Activated naive CD4-positive, alpha-beta T cell treated with anti-CD3 and anti-CD28 coated beads, Interleukin-2, amount 10 ng/mL, durations not matched to agents 7 days and 5 days (primary cell): ENCODE measurements around the gene GADD45GIP1.
"Not testable (repeated sequence)": the region's sequence is repeated elsewhere in the genome, so short reads cannot be mapped to it uniquely, and the experiment has no call there.

Experiments
- CTCF ChIA-PET: fragments of 350-600 bp; sonication (Branson Sonifier 250); formaldehyde crosslinking; loops from one replicate; lab custom pipeline; 2021; ENCODE audit warnings: antibody characterized with exemption; lab: Charles Lee
- DNase-seq: peaks from one replicate; pipeline ENCODE4 v3.0.0-alpha.2; 2020
- H3K27ac Mint-ChIP-seq: one replicate; pipeline ENCODE4 v1.8.0; 2021; ENCODE audit warnings: mild to moderate bottlenecking, moderate library complexity, mixed read lengths
- H3K27me3 Mint-ChIP-seq: one replicate; pipeline ENCODE4 v1.8.0; 2021; ENCODE audit warnings: mild to moderate bottlenecking, mixed read lengths
- H3K36me3 Mint-ChIP-seq: one replicate; pipeline ENCODE4 v1.8.0; 2021; ENCODE audit warnings: mixed read lengths
- H3K4me1 Mint-ChIP-seq: one replicate; pipeline ENCODE4 v1.8.0; 2021; ENCODE audit warnings: mixed read lengths
- H3K4me3 Mint-ChIP-seq: one replicate; pipeline ENCODE4 v1.8.0; 2021; ENCODE audit warnings: mild to moderate bottlenecking, moderate library complexity, mixed read lengths
- H3K9me3 Mint-ChIP-seq: one replicate; pipeline ENCODE4 v1.8.0; 2021; ENCODE audit warnings: mixed read lengths

Gene GADD45GIP1

DNA sequence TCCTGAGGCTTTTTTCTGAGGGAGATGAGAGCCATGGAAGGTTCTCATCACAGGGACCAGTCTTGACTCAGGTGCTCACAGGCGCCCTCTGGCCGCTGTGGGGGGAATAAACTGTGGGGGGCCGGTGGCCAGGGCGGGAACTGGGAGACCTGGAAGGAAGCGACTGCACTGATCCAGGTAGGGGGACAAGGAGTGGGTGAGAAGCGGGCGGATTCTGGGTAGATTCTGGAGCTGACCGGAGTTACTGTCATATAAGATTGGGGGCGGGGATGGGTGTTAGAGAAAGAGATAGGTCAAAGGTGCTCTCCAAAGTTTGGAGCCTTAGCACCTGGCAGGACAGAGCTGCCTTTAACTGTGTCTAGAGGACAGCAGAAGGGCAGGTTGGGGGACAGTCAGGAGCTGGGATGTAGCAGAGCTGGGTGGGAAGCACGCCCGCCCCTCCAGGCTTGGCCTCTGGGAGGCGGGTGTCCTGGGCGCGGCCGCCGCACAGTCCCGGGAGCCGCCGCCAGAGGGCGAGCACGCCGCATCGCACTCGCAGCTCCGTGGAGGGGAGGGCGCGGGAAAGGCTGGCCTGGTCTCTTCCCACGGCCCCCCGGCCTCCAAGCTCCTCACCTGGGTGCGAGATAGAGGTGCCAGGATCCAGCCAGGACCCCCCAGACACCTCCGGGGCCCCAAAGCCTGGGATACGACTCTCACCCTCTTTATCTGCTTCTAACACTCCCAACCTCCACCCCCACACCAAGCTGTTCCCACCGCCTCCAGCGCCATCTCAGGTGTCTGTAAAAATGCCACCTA lies 8.2 kb upstream of the GADD45GIP1 start:
- Mint-ChIP-seq H3K4me1 (peaks cover 10% of the 10 kb centered on the region), H3K27me3 (peaks cover 28% of the 10 kb centered on the region), H3K36me3 (no peaks in the 10 kb centered on the region), H3K9me3 (no peaks in the 10 kb centered on the region), H3K4me3 (peak overlapping the region; percentile 90), H3K27ac (peak overlapping the region; percentile 89)
- CTCF ChIA-PET: interaction anchor here (0.6 to 5.6 kb wide), 55 partner anchors 10 to 287 kb away, joined by 3 to 104 read pairs (median 4); partner anchors contain the start of genes DNASE2, FARSA, GADD45GIP1 and GCDH
- peak; percentile 87 for DNase-seq

DNA sequence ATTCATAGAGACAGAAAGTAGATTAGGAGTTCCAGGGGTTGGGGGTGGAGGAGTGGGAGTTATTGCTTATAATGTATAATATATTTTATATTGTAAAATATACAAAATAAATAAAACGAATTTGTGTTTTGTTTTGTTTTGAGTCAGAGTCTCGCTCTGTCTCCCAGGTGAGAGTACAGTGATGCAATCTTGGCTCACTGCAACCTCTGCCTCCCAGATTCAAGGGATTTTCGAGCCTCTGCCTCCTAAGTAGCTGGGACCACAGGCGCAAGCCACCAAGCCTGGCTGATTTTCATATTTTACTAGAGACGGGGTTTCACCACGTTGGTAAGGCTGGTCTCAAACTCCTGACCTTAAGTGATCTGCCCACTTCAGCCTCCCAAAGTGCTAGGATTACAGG lies 2.5 kb upstream of the GADD45GIP1 start:
- peaks cover 18% of the 10 kb centered on the region for H3K27me3 Mint-ChIP-seq
- no peak for DNase-seq
- peaks cover 8% of the 10 kb centered on the region for H3K36me3 Mint-ChIP-seq
- CTCF ChIA-PET: no interaction called here
- no peak overlapping the region for H3K27ac Mint-ChIP-seq
- H3K9me3 Mint-ChIP-seq: no peaks in the 10 kb centered on the region
- no peak overlapping the region for H3K4me3 Mint-ChIP-seq
- H3K4me1 Mint-ChIP-seq: peaks cover 27% of the 10 kb centered on the region

DNA sequence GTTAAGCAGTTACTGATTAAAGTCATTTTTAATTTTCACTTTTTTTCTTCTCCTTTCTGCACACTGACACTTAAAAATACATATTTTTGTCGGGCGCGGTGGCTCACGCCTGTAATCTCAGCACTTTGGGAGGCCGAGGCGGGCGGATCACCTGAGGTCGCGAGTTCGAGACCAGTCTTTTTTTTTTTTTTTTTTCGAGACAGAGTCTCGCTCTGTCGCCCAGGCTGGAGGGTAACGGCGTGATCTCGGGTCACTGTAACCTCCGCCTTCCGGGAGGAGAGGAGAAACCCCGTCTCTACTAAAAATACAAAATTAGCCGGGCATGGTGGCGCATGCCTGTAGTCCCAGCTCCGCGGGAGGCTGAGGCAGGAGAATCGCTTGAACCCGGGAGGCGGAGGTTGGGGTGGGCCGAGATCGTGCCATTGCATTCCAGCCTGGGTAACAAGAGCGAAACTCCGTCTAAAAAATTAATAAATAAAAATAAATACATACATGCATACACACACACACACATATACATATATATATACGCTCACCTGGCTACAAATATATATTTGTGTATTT lies 448 bp upstream of the GADD45GIP1 start:
- H3K9me3 Mint-ChIP-seq, H3K27me3 Mint-ChIP-seq, DNase-seq: not testable (repeated sequence)
- peak overlapping the region; percentile 93 for H3K27ac Mint-ChIP-seq
- H3K4me3 Mint-ChIP-seq: peak overlapping the region; percentile 86
- CTCF ChIA-PET: interaction anchor here (0.6 to 4.9 kb wide), 2 partner anchors 8 to 25 kb away, joined by 5 to 30 read pairs; no protein-coding TSS in a partner anchor
- peaks cover 35% of the 10 kb centered on the region for H3K4me1 Mint-ChIP-seq
- peaks cover 20% of the 10 kb centered on the region for H3K36me3 Mint-ChIP-seq

DNA sequence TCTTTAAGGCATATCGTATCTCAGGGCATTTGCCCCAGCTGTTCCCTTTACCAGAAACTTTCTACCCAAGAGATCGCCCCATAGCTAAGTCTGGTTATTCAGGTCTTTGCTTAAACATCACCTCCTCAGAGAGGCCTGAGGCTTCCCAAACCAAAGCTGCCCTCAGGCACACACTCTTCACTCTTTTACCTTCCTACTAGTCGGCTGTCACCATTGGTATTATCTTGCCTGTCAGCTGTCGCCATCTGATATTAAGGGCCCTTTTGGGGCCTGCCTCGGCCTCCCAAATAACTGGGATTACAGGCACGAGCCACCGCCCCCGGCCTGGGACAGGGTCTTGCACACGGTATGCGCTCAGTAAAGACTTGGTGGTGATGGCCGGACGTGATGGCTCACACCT lies 1.0 kb downstream of the GADD45GIP1 start:
- Mint-ChIP-seq H3K36me3 (peaks cover 32% of the 10 kb centered on the region), H3K4me1 (peaks cover 35% of the 10 kb centered on the region), H3K27ac (peak overlapping the region; percentile 87)

DNA sequence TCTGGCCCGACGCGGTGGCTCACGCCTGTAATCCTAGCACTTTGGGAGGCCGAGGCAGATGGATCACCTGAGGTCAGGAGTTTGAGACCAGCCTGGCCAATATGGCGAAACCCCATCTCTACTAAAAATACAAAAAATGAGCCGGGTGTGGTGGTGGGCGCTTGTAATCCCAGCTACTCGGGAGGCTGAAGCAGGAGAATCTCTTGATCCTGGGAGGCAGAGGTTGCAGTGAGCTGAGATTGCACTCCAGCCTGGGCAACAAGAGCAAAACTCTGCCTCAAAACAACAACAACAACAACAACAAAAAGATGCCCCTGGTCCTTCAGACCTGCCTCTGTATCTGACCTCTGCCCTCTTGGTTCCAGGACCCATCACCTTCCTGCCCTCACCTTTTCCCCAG lies 1.4 kb downstream of the GADD45GIP1 start:
- Mint-ChIP-seq H3K27ac (peak overlapping the region; percentile 87), H3K4me3 (peak overlapping the region; percentile 84), H3K36me3 (peaks cover 36% of the 10 kb centered on the region), H3K4me1 (peaks cover 37% of the 10 kb centered on the region)
- DNase-seq, H3K9me3 Mint-ChIP-seq, H3K27me3 Mint-ChIP-seq: not testable (repeated sequence)
- CTCF ChIA-PET: interaction anchor here (0.6 to 4.9 kb wide), 4 partner anchors 9 to 1492 kb away, joined by 3 to 30 read pairs (median 5); no protein-coding TSS in a partner anchor

More for the DNA sequence above, 1.0 kb downstream of the GADD45GIP1 start:
- Mint-ChIP-seq H3K27me3 (no peaks in the 10 kb centered on the region), H3K9me3 (no peaks in the 10 kb centered on the region), H3K4me3 (peak overlapping the region; percentile 84)
- CTCF ChIA-PET: interaction anchor here (1.0 to 4.9 kb wide), 3 partner anchors 9 to 71 kb away, joined by 3 to 30 read pairs (median 6); no protein-coding TSS in a partner anchor
- DNase-seq: no peak

DNA sequence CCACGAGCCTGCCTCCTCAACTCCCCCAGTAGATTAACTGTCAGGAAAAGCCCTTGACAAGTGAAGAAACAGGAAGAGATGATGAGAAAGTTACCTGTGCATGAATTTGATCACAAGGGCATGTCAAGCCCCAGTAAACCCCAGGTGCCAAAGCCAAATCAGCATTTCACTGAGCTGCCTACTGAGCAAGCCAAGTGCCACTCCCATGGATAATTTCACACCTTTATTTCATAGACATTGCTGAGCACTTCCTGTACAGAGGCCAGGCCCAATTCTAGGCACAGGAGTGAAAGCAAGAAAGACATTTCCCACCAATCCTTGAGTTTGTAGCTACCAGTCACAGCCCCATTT lies 2.4 kb downstream of the GADD45GIP1 start:
- H3K4me1 Mint-ChIP-seq: peaks cover 44% of the 10 kb centered on the region
- H3K36me3 Mint-ChIP-seq: peaks cover 45% of the 10 kb centered on the region
- no peak for DNase-seq
- no peaks in the 10 kb centered on the region for H3K27me3 Mint-ChIP-seq
- CTCF ChIA-PET: interaction anchor here (4.9 kb wide), 1 partner anchor 10 kb away, joined by 30 read pairs; no protein-coding TSS in a partner anchor
- peak overlapping the region; percentile 84 for H3K27ac Mint-ChIP-seq
- no peaks in the 10 kb centered on the region for H3K9me3 Mint-ChIP-seq
- H3K4me3 Mint-ChIP-seq: no peak overlapping the region

DNA sequence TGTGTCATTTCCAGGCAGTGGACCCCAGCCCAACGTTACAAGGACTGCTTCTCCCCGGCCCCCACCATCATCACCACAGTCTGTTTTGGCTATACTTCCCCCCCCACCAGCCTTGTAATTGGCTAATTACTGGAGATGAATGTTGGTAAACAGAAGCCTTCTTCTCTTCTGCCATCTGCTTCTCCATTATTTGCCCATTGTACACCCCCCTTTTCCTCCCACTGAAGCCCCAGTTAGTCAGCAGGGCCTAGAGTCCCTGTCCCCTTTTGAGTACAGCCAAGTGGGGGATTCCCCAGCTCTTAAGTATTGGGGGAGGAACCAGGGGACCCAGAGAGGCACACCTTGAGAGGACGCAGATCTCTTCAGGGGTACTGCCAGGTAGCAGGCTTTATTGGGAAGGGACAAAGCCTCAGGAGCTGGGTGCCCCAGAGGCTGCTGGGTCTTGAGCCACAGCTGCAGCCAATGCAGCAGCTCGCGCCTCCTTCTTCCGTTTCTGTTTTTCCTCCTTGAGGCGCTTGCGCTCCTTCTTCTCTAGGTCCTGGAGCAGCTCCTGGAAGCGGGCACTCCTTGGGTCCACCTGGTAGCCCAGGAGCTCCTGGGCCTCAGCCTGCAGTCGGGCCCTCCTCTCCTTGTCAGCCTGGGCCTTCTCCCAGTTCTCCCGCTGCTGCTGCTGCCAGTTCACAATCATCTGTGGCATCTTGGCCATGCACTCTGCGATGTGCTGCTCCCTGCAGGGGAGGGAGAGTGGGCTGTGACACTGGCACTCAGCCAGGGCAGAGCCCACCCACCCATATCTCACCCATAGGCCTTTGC lies 3.0 kb downstream of the GADD45GIP1 start:
- no peak for DNase-seq
- no peaks in the 10 kb centered on the region for H3K9me3 Mint-ChIP-seq
- CTCF ChIA-PET: interaction anchor here (4.9 kb wide), 1 partner anchor 11 kb away, joined by 30 read pairs; no protein-coding TSS in a partner anchor
- peaks cover 44% of the 10 kb centered on the region for H3K4me1 Mint-ChIP-seq
- H3K27ac Mint-ChIP-seq: peak overlapping the region; percentile 84
- no peak overlapping the region for H3K4me3 Mint-ChIP-seq
- H3K27me3 Mint-ChIP-seq: no peaks in the 10 kb centered on the region
- H3K36me3 Mint-ChIP-seq: peaks cover 50% of the 10 kb centered on the region

DNA sequence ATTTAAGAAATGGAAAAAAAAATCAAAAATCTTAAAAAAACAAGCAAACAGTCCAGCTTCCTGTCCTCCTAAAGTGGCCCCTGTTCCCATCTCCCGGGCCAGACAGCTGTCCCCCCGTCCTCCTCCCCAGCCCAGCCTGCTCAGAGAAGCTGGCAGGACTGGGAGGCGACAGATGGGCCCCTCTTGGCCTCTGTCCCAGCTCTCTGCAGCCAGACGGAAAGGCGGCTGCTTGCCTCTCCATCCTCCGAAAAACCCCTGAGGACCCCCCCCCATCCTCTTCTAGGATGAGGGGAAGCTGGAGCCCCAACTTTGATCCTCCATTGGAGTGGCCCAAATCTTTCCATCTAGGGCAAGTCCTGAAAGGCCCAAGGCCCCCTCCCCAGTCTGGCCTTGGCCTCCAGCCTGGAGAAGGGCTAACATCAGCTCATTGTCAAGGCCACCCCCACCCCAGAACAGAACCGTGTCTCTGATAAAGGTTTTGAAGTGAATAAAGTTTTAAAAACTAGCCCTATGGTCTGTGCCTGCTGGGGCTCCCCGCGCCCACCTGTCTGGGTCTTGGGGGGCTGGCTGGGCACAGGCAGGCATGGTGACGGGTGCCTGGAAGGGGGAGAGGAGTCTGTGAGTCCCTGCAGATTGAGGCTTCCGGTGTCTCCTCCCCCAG lies 3.8 kb downstream of the GADD45GIP1 start:
- CTCF ChIA-PET: interaction anchor here (1.2 to 4.9 kb wide), 2 partner anchors 12 to 68 kb away, joined by 3 to 30 read pairs; no protein-coding TSS in a partner anchor
- H3K9me3 Mint-ChIP-seq: no peaks in the 10 kb centered on the region
- peaks cover 53% of the 10 kb centered on the region for H3K36me3 Mint-ChIP-seq
- H3K27ac Mint-ChIP-seq: no peak overlapping the region
- H3K27me3 Mint-ChIP-seq: no peaks in the 10 kb centered on the region
- no peak for DNase-seq
- H3K4me3 Mint-ChIP-seq: no peak overlapping the region
- H3K4me1 Mint-ChIP-seq: peaks cover 43% of the 10 kb centered on the region

DNA sequence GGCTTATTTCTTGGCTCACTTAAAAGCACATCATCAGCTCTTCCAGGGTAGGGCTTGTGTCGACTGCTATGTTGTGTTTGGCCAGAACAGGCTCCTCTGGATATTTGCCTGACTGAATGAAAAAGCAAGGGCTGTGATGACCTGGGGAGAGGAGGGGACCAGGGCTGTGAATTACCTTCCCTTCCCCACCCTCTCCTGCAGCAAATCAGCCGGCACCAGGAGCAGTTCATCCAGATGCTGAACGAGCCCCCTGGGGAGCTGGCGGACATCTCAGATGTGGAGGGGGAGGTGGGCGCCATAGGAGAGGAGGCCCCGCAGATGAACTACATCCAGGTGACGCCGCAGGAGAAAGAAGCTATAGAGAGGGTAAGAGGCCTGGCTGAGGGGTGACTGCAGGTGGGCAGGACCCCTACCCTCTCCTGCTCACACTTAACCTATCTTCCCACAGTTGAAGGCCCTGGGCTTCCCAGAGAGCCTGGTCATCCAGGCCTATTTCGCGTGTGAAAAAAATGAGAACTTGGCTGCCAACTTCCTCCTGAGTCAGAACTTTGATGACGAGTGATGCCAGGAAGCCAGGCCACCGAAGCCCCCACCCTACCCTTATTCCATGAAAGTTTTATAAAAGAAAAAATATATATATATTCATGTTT lies 4.4 kb downstream of the GADD45GIP1 start:
- CTCF ChIA-PET: interaction anchor here (1.2 to 4.9 kb wide), 2 partner anchors 12 to 68 kb away, joined by 3 to 30 read pairs; no protein-coding TSS in a partner anchor
- H3K27me3 Mint-ChIP-seq: no peaks in the 10 kb centered on the region
- no peaks in the 10 kb centered on the region for H3K9me3 Mint-ChIP-seq
- peaks cover 60% of the 10 kb centered on the region for H3K36me3 Mint-ChIP-seq
- no peak overlapping the region for H3K27ac Mint-ChIP-seq
- peaks cover 44% of the 10 kb centered on the region for H3K4me1 Mint-ChIP-seq
- no peak overlapping the region for H3K4me3 Mint-ChIP-seq
- DNase-seq: no peak

DNA sequence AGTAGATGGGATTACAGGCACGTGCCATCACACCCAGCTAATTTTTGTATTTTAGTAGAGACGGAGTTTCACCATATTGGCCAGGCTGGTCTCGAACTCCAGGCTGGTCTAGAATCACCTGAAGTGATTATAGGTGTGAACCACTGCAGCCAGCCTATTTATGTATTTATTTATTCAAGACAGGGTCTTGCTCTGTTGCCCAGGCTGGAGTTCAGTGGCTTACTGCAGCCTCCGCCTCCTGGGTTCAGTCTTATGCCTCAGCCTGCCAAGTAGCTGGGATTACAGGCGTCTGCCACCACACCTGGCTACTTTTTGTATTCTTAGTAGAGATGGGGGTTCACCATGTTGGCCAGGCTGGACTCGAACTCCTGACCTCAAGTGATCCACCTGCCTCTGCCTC lies 5.0 kb downstream of the GADD45GIP1 start:
- H3K36me3 Mint-ChIP-seq: peaks cover 60% of the 10 kb centered on the region
- H3K27ac Mint-ChIP-seq, DNase-seq, H3K9me3 Mint-ChIP-seq, H3K4me3 Mint-ChIP-seq, CTCF ChIA-PET, H3K27me3 Mint-ChIP-seq: not testable (repeated sequence)
- peaks cover 44% of the 10 kb centered on the region for H3K4me1 Mint-ChIP-seq

DNA sequence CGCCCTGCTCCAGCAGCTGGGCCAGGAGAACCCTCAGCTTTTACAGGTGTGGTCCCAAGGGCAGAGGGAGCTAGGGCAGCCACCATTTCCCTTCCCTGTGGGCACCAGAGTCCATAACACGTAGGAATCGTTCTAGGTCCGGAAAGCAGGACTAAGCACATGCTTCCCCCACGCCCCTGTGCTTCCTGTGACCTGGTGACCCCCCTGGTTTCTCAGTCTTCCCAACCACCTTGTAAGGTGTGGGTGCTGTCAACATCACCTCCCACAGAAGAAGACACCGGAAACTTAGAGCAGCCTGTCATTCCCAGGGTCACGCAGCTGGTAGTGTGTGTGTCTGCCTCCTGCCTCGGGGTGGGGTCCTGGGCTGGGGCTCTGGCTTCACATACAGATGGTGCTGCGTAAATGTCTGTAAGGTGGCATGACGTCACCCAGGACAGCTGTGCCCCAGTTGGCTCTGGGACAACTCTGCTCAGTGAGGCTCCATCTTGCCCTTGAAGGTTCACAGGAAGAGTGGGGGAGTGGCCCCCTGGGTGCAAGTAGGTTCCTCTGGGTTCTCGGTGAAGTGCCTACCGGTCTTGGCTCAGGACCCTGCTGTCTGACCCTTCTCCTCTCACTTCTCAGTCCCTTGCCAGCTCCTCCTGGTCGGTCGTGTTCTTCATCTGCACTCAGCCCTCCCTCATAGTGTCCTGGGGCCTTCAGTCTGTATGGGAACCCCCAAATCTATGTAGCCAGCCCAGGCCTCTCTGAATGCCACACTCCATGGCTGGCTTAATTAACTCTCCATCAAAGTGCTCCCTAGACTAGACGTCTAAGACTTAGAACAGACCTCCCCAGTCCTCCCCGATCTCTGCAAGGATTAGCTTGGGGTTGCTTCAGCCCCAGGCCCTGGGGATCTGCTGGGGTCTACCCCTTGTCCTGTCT lies 7.4 kb downstream of the GADD45GIP1 start:
- no peak overlapping the region for H3K4me3 Mint-ChIP-seq
- H3K36me3 Mint-ChIP-seq: peaks cover 72% of the 10 kb centered on the region
- DNase-seq: no peak
- CTCF ChIA-PET: interaction anchor here (0.6 to 1.8 kb wide), 2 partner anchors 16 to 85 kb away, joined by 3 to 8 read pairs; no protein-coding TSS in a partner anchor
- peaks cover 5% of the 10 kb centered on the region for H3K27me3 Mint-ChIP-seq
- H3K4me1 Mint-ChIP-seq: peaks cover 45% of the 10 kb centered on the region
- H3K9me3 Mint-ChIP-seq: no peaks in the 10 kb centered on the region
- peak overlapping the region; percentile 67 for H3K27ac Mint-ChIP-seq
